Endothelial cell (in vitro differentiated cells): ENCODE data around the gene DUSP3. TPM values are rescaled to one million over a fixed set of nuclear protein-coding genes. Genes with fewer than 3 reads are reported as not detected.

ENCODE experiments used
- DNase-seq: peaks from one replicate; pipeline ENCODE4 v3.0.0; 2021; ENCODE audit warnings: low spot score
- H3K27ac Mint-ChIP-seq: one replicate; pipeline ENCODE4 v1.8.0; 2021; ENCODE audit warnings: mixed read lengths, inconsistent platforms; ENCODE audit not compliant: unreplicated experiment
- H3K27me3 Mint-ChIP-seq: one replicate; pipeline ENCODE4 v1.8.0; 2021; ENCODE audit warnings: mild to moderate bottlenecking, moderate library complexity, mixed read lengths, inconsistent platforms; ENCODE audit not compliant: unreplicated experiment
- H3K36me3 Mint-ChIP-seq: one replicate; pipeline ENCODE4 v1.8.0; 2021; ENCODE audit warnings: mild to moderate bottlenecking, low read depth, mixed read lengths, inconsistent platforms; ENCODE audit not compliant: unreplicated experiment
- H3K4me1 Mint-ChIP-seq: one replicate; pipeline ENCODE4 v1.8.0; 2021; ENCODE audit warnings: mild to moderate bottlenecking, mixed read lengths, inconsistent platforms; ENCODE audit not compliant: unreplicated experiment
- H3K4me3 Mint-ChIP-seq: one replicate; pipeline ENCODE4 v1.8.0; 2021; ENCODE audit warnings: mild to moderate bottlenecking, mixed read lengths, inconsistent platforms; ENCODE audit not compliant: unreplicated experiment
- H3K9me3 Mint-ChIP-seq: one replicate; pipeline ENCODE4 v1.8.0; 2021; ENCODE audit warnings: mixed read lengths, inconsistent platforms; ENCODE audit not compliant: unreplicated experiment
- CTCF ChIP-seq: fragments of 200-600 bp; sonication (generic); IDR thresholded peaks from one replicate; pipeline ENCODE4 v1.5.0; 2021; ENCODE audit warnings: antibody characterized with exemption; ENCODE audit not compliant: unreplicated experiment
- total RNA-seq: library from RNA; stranded (reverse); fragmentation: NEBNext Ultra II Directional; extraction: Animal tissue kit (Norgen Biotek cat#: 25700); gene quantifications from one replicate; pipeline ENCODE4 v1.2.1, GENCODE V29; 2021; ENCODE audit not compliant: unreplicated experiment

The DUSP3 gene
- total RNA-seq, 1 donor from 2014 or later = 41.4 TPM

- TF ChIP-seq CTCF = no peak
- Mint-ChIP-seq H3K27ac (no peak overlapping the region), H3K4me1 (peaks cover 48% of the 10 kb centered on the region), H3K9me3 (no peaks in the 10 kb centered on the region), H3K27me3 (no peaks in the 10 kb centered on the region), H3K36me3 (no peaks in the 10 kb centered on the region), H3K4me3 (no peak overlapping the region)
- DNase-seq = no peak
Observed at GRCh38 chr17:43741636-43742035, 37.1 kb downstream of the DUSP3 start.

GRCh38 chr17:43740541-43740940 lies 38.2 kb downstream of the DUSP3 start:
- H3K4me1 Mint-ChIP-seq = peaks cover 37% of the 10 kb centered on the region
- H3K27ac Mint-ChIP-seq = no peak overlapping the region

GRCh38 chr17:43737722-43738121 lies 41.1 kb downstream of the DUSP3 start:
- no peaks in the 10 kb centered on the region for H3K9me3 Mint-ChIP-seq
- no peak overlapping the region for H3K27ac Mint-ChIP-seq
- DNase-seq = no peak
- H3K36me3 Mint-ChIP-seq = no peaks in the 10 kb centered on the region
- H3K27me3 Mint-ChIP-seq = no peaks in the 10 kb centered on the region
- peaks cover 21% of the 10 kb centered on the region for H3K4me1 Mint-ChIP-seq
- H3K4me3 Mint-ChIP-seq = no peak overlapping the region
- TF ChIP-seq CTCF = no peak

More at GRCh38 chr17:43740541-43740940, 38.2 kb downstream of the DUSP3 start:
- H3K27me3 Mint-ChIP-seq = no peaks in the 10 kb centered on the region
- H3K9me3 Mint-ChIP-seq = no peaks in the 10 kb centered on the region
- no peak for DNase-seq
- no peak overlapping the region for H3K4me3 Mint-ChIP-seq
- TF ChIP-seq CTCF = no peak
- H3K36me3 Mint-ChIP-seq = no peaks in the 10 kb centered on the region

- peaks cover 14% of the 10 kb centered on the region for H3K4me1 Mint-ChIP-seq
- no peak for TF ChIP-seq CTCF
- H3K27ac Mint-ChIP-seq = no peak overlapping the region
- H3K27me3 Mint-ChIP-seq = no peaks in the 10 kb centered on the region
- H3K36me3 Mint-ChIP-seq = no peaks in the 10 kb centered on the region
- H3K4me3 Mint-ChIP-seq = no peak overlapping the region
- H3K9me3 Mint-ChIP-seq = no peaks in the 10 kb centered on the region
- no peak for DNase-seq
Observed at GRCh38 chr17:43736389-43736788, 42.4 kb downstream of the DUSP3 start.

GRCh38 chr17:43734376-43734775 lies 44.4 kb downstream of the DUSP3 start:
- no peak overlapping the region for H3K4me3 Mint-ChIP-seq
- no peak overlapping the region for H3K27ac Mint-ChIP-seq
- peaks cover 6% of the 10 kb centered on the region for H3K36me3 Mint-ChIP-seq
- H3K27me3 Mint-ChIP-seq = peaks cover 3% of the 10 kb centered on the region
- no peak for TF ChIP-seq CTCF
- H3K9me3 Mint-ChIP-seq = peaks cover 6% of the 10 kb centered on the region
- DNase-seq = no peak
- H3K4me1 Mint-ChIP-seq = peaks cover 9% of the 10 kb centered on the region
